CD4-positive, alpha-beta T cell (primary cell): ENCODE results near the gene HMG20B. TPM values are rescaled to one million over a fixed set of nuclear protein-coding genes. Genes with fewer than 3 reads are reported as not detected.

Source experiments
- ATAC-seq: fragments of 200-7000 bp; cut with Tn5 transposase; one replicate; pipeline ENCODE4 v1.10.0; 2022; ENCODE audit warnings: mild to moderate bottlenecking; ENCODE audit not compliant: poor library complexity
- CTCF ChIA-PET: fragments of 350-600 bp; sonication (Branson Sonifier 250); formaldehyde crosslinking; loops from one replicate; lab custom pipeline; 2021; ENCODE audit warnings: antibody characterized with exemption, inconsistent platforms; lab: Charles Lee
- POLR2A ChIA-PET: fragments of 350-600 bp; sonication (Branson Sonifier 250); formaldehyde crosslinking; loops from one replicate; lab custom pipeline; 2021; ENCODE audit warnings: antibody characterized with exemption, inconsistent platforms; lab: Charles Lee
- DNase-seq, 14 experiments: peaks; one replicate each; pipeline ENCODE4 v3.0.0-alpha.2; 2013 to 2020; ENCODE audit warnings: mixed read lengths in 2 of 14
- H3K27ac ChIP-seq, 2 donors: one replicate each; pipeline versions ENCODE4 v1.5.1 to v1.7.0; 2013; ENCODE audit warnings: low read length in 2 of 2, low read depth in 1 of 2, mild to moderate bottlenecking in 1 of 2
- H3K27me3 ChIP-seq, 2 experiments: 1 replicate in 1 of 2; 2 replicates in 1 of 2; pipeline versions ENCODE4 v1.6.1 to v1.7.0; 2013; ENCODE audit warnings: low read length in 2 of 2, control low read depth in 1 of 2, mild to moderate bottlenecking in 1 of 2, moderate library complexity in 1 of 2; ENCODE audit not compliant: insufficient read depth in 2 of 2, control insufficient read depth in 1 of 2
- H3K36me3 ChIP-seq: one replicate; pipeline ENCODE4 v1.6.1; 2013; ENCODE audit warnings: low read length, control low read depth; ENCODE audit not compliant: insufficient read depth
- H3K4me1 ChIP-seq: one replicate; pipeline ENCODE4 v1.6.1; 2013; ENCODE audit warnings: low read length, control low read depth; ENCODE audit not compliant: insufficient read depth
- H3K4me3 ChIP-seq: one replicate; pipeline ENCODE4 v1.5.1; 2013; ENCODE audit warnings: mild to moderate bottlenecking, low read length, moderate library complexity
- H3K9me3 ChIP-seq, 2 experiments: 1 replicate in 1 of 2; 2 replicates in 1 of 2; pipeline versions ENCODE4 v1.6.1 to v1.7.0; 2013; ENCODE audit warnings: low read length in 2 of 2, mild to moderate bottlenecking in 2 of 2, control low read depth in 1 of 2, moderate library complexity in 1 of 2; ENCODE audit not compliant: control insufficient read depth in 1 of 2, insufficient read depth in 1 of 2
- H3K27ac Mint-ChIP-seq: one replicate; pipeline ENCODE4 v1.8.0; 2020; ENCODE audit warnings: mixed read lengths
- H3K27me3 Mint-ChIP-seq: one replicate; pipeline ENCODE4 v1.8.0; 2021; ENCODE audit warnings: mixed read lengths
- H3K36me3 Mint-ChIP-seq: one replicate; pipeline ENCODE4 v1.8.0; 2021; ENCODE audit warnings: low read depth, mixed read lengths
- H3K4me1 Mint-ChIP-seq: one replicate; pipeline ENCODE4 v1.8.0; 2021; ENCODE audit warnings: low read depth, mixed read lengths
- H3K4me3 Mint-ChIP-seq: one replicate; pipeline ENCODE4 v1.8.0; 2020; ENCODE audit warnings: mild to moderate bottlenecking, mixed read lengths
- H3K9me3 Mint-ChIP-seq: one replicate; pipeline ENCODE4 v1.8.0; 2020; ENCODE audit warnings: mixed read lengths
- intact Hi-C, 2 experiments: fragments of 100-400 bp; cut with DNase I in 1 of 2; cut with micrococcal nuclease in 1 of 2; formaldehyde crosslinking; loops; one replicate each; pipeline versions ENCODE4 v1.15.1 to v1.9.0; 2023 to 2025; cut with DNase I, micrococcal nuclease
- total RNA-seq, 174 experiments: library from RNA in 2 of 174; stranded (reverse) in 2 of 174; gene quantifications; one replicate each; pipeline ENCODE4 v1.2.3 and lab custom pipeline; 2021 to 2026
- TF ChIP-seq, protein P1 (sequence below): fragments of 200-600 bp; IDR thresholded peaks from one replicate; pipeline ENCODE4 v1.8.0; 2022; ENCODE audit warnings: antibody characterized with exemption, mild to moderate bottlenecking

The HMG20B gene
- total RNA-seq, 2 experiments from 2014 or later: 34.3 to 36.6 TPM

DNA sequence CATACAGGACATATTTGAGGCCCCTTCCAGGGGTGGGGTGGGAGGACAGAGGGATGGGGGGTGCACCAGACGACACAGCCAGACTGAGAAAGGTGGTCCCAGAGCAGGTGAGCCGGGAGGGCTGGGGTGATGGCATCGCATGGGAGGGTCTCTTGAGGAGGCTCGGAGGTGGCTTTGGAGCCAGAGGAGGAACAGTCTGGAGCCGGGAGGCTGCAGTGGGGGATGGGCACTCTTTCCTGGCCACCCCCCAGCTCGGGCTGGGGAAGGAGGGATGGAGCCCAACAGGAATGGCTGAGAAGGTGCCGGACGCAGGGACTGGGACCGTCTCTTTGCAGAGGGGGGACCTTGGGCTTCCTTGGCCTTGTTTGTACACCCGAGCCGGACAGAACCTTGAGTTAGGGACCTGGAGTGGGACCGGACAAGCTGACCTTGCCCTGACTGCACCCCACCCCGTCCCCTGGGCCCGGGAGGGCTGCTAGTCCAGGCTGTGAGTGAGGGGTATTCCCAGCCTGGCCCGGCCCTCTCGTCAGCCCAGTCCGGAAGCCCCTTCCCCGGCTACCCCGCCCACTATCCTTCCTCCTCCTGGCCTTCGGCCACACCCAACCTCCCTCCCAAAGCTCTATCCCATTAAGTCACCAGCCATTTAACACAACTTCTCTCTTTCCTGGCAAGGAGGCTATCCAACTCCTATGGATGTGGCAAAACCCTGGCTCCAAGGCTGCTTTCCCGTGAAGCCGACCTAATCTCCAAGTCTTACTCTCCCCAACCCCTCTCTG, 34.7 kb downstream of the HMG20B start:
- Mint-ChIP-seq H3K9me3 (no peaks in the 10 kb centered on the region), H3K27ac (no peak overlapping the region), H3K4me1 (peaks cover 14% of the 10 kb centered on the region), H3K4me3 (peak overlapping the region; percentile 78), H3K27me3 (no peaks in the 10 kb centered on the region), H3K36me3 (peaks cover 10% of the 10 kb centered on the region)
- TF ChIP-seq, protein P1, sequence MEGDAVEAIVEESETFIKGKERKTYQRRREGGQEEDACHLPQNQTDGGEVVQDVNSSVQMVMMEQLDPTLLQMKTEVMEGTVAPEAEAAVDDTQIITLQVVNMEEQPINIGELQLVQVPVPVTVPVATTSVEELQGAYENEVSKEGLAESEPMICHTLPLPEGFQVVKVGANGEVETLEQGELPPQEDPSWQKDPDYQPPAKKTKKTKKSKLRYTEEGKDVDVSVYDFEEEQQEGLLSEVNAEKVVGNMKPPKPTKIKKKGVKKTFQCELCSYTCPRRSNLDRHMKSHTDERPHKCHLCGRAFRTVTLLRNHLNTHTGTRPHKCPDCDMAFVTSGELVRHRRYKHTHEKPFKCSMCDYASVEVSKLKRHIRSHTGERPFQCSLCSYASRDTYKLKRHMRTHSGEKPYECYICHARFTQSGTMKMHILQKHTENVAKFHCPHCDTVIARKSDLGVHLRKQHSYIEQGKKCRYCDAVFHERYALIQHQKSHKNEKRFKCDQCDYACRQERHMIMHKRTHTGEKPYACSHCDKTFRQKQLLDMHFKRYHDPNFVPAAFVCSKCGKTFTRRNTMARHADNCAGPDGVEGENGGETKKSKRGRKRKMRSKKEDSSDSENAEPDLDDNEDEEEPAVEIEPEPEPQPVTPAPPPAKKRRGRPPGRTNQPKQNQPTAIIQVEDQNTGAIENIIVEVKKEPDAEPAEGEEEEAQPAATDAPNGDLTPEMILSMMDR: no peak
- Histone ChIP-seq H3K4me1 (peaks cover 40% of the 10 kb centered on the region), H3K36me3 (peaks cover 17% of the 10 kb centered on the region), H3K9me3 (peaks cover 0 to 35% of the 10 kb centered on the region in 2 experiments), H3K4me3 (no peak overlapping the region), H3K27ac (no peak overlapping the region), H3K27me3 (peaks cover 0 to 3% of the 10 kb centered on the region in 2 experiments)
- CTCF ChIA-PET: no interaction called here
- POLR2A ChIA-PET: interaction anchor here (2.0 kb wide), 1 partner anchor 22 kb away, joined by 9 read pairs; the partner anchor contains the start of gene GIPC3
- ATAC-seq: no peak
- intact Hi-C loops: no loop called here
- DNase-seq: peak in 1 of 14 experiments; percentile 23

DNA sequence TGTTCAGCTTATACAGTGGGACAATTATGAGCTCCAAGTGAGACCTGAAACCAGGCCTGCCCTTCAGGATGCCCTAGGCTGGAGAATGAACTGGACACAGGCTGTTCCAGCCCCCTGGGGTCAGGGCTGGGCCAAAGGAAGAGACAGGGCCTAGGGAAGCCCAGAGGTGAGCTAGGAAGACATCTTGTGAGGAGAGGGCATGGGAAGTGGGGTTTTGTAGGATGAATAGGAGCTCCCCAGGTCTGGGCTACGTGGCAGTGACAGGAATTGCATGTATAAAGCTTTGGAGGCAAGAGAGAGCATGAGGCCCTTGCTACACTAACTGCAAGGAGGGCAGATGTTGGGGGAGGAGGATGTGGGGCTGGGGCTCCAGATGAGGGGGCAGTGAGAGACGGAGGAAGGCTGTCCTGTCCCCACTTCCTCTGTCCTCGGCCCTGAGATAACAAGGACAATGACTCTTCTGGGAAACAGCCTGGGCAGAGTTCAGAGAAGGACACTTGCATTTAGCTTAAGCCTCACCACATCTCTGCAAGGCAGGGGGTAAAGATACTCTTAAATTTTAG, 35.4 kb downstream of the HMG20B start:
- POLR2A ChIA-PET: interaction anchor here (2.0 kb wide), 1 partner anchor 23 kb away, joined by 9 read pairs; the partner anchor contains the start of gene GIPC3
- H3K4me3 ChIP-seq: no peak overlapping the region
- TF ChIP-seq, protein P1: no peak
- H3K36me3 ChIP-seq: peaks cover 20% of the 10 kb centered on the region
- H3K4me1 Mint-ChIP-seq: peaks cover 14% of the 10 kb centered on the region
- no peaks in the 10 kb centered on the region for H3K9me3 Mint-ChIP-seq
- H3K36me3 Mint-ChIP-seq: peaks cover 10% of the 10 kb centered on the region
- DNase-seq (no peak), ATAC-seq (no peak)
- H3K27me3 Mint-ChIP-seq: no peaks in the 10 kb centered on the region
- H3K9me3 ChIP-seq: peaks cover 0 to 35% of the 10 kb centered on the region in 2 experiments
- H3K4me1 ChIP-seq: peaks cover 40% of the 10 kb centered on the region
- CTCF ChIA-PET: no interaction called here
- intact Hi-C loops: no loop called here
- peak overlapping the region; percentile 78 for H3K4me3 Mint-ChIP-seq
- H3K27ac ChIP-seq: no peak overlapping the region
- H3K27me3 ChIP-seq: peaks cover 0 to 3% of the 10 kb centered on the region in 2 experiments
- H3K27ac Mint-ChIP-seq: no peak overlapping the region

DNA sequence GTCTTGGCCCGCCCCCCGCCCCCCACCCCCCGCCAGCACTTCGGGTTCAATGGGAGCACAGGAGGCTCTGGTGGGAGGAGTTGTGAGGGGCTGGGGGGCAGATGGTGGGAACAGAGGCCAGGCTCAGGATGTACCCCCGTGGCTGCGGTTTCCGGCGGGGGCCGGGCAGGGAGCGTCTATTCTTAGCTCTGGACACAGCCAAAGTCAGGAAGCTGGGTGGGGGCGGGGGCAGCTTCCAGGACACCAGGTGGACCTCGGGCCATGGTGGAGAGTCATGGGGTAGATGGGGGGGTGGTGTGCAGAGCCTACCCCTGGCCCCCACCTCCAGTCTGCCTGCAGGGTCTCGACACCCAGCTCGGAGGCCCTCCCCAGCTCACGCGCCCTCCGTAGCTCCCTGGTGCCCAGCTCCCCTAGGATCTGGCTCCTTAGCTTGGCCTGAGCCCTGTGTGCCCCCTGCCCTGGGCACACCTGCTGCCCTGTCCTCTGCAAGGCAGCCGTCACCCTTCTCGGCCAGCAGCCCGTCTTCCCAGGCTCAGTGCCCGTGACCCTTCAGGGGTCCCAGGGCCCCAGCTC, 36.1 kb downstream of the HMG20B start:
- H3K4me1 ChIP-seq: peaks cover 40% of the 10 kb centered on the region
- no peaks in the 10 kb centered on the region for H3K27me3 ChIP-seq
- H3K27ac ChIP-seq: no peak overlapping the region

More for the DNA sequence above, 36.1 kb downstream of the HMG20B start:
- TF ChIP-seq, protein P1: no peak
- POLR2A ChIA-PET: no interaction called here
- CTCF ChIA-PET: interaction anchor here (0.5 kb wide), 1 partner anchor 21 kb away, joined by 3 read pairs; no protein-coding TSS in a partner anchor
- no peak overlapping the region for H3K4me3 ChIP-seq
- Mint-ChIP-seq H3K36me3 (peaks cover 10% of the 10 kb centered on the region), H3K4me1 (peaks cover 14% of the 10 kb centered on the region), H3K27me3 (no peaks in the 10 kb centered on the region), H3K9me3 (no peaks in the 10 kb centered on the region), H3K4me3 (no peak overlapping the region), H3K27ac (no peak overlapping the region)
- DNase-seq: no peak
- intact Hi-C loops: no loop called here
- H3K36me3 ChIP-seq: peaks cover 26% of the 10 kb centered on the region
- peaks cover 0 to 35% of the 10 kb centered on the region in 2 experiments for H3K9me3 ChIP-seq
- ATAC-seq: no peak
